GM23338 (cell line): ENCODE measurements around the gene SPRR1B. TPM values are rescaled to one million over a fixed set of nuclear protein-coding genes. Genes with fewer than 3 reads are reported as not detected.

Source experiments
- ATAC-seq: fragments of 200-7000 bp; cut with Tn5 transposase; 3 replicates; pipeline ENCODE4 v1.9.1; 2020
- DNase-seq: peaks from one replicate; pipeline ENCODE4 v3.0.0-alpha.2; 2015; ENCODE audit warnings: low spot score
- H2AFZ ChIP-seq: fragments of 200-600 bp; sonication (generic); 2 replicates; pipeline ENCODE4 v1.8.0; 2016; ENCODE audit warnings: antibody characterized with exemption, mild to moderate bottlenecking, moderate library complexity
- H3F3A ChIP-seq: fragments of 200-600 bp; sonication (generic); replicated peaks from 2 replicates; pipeline ENCODE4 v1.8.0; 2017; ENCODE audit warnings: antibody characterized with exemption, mixed run types, low read depth
- H3K27ac ChIP-seq: fragments of 200-600 bp; sonication (generic); 2 replicates; pipeline ENCODE4 v1.6.1; 2016; ENCODE audit warnings: low read depth
- H3K27me3 ChIP-seq: fragments of 200-600 bp; sonication (generic); 2 replicates; pipeline ENCODE4 v1.8.0; 2016; ENCODE audit warnings: mild to moderate bottlenecking, mixed run types, moderate library complexity; ENCODE audit not compliant: insufficient read depth
- H3K36me3 ChIP-seq: fragments of 200-600 bp; sonication (generic); 2 replicates; pipeline ENCODE4 v1.8.0; 2016; ENCODE audit warnings: mild to moderate bottlenecking; ENCODE audit not compliant: insufficient read depth
- H3K4me1 ChIP-seq: fragments of 200-600 bp; sonication (generic); 2 replicates; pipeline ENCODE4 v1.8.0; 2016; ENCODE audit warnings: mild to moderate bottlenecking, moderate library complexity; ENCODE audit not compliant: insufficient read depth
- H3K4me2 ChIP-seq: fragments of 200-600 bp; sonication (generic); 2 replicates; pipeline ENCODE4 v1.7.1; 2017; ENCODE audit warnings: mixed run types
- H3K4me3 ChIP-seq: fragments of 200-600 bp; sonication (generic); 2 replicates; pipeline ENCODE4 v1.6.1; 2016; ENCODE audit warnings: mixed run types
- H3K79me2 ChIP-seq: fragments of 200-600 bp; sonication (generic); replicated peaks from 2 replicates; pipeline ENCODE4 v1.8.0; 2017; ENCODE audit warnings: mild to moderate bottlenecking; ENCODE audit not compliant: insufficient read depth
- H3K9me2 ChIP-seq: fragments of 200-600 bp; sonication (generic); 2 replicates; pipeline ENCODE4 v1.8.0; 2017; ENCODE audit not compliant: insufficient read depth
- H4K20me1 ChIP-seq: fragments of 200-600 bp; sonication (generic); replicated peaks from 2 replicates; pipeline ENCODE4 v1.8.0; 2017; ENCODE audit warnings: mild to moderate bottlenecking; ENCODE audit not compliant: insufficient read depth
- H3K27ac Mint-ChIP-seq: 2 replicates; pipeline ENCODE4 v1.8.0; 2020; ENCODE audit warnings: inconsistent platforms, mild to moderate bottlenecking, moderate library complexity, mixed read lengths
- H3K27me3 Mint-ChIP-seq: 3 replicates; pipeline ENCODE4 v1.8.0; 2022; ENCODE audit warnings: low read depth, mild to moderate bottlenecking, moderate library complexity, mixed read lengths, inconsistent platforms; ENCODE audit not compliant: insufficient read depth, poor library complexity
- H3K36me3 Mint-ChIP-seq: 3 replicates; pipeline ENCODE4 v1.8.0; 2021; ENCODE audit warnings: low read depth, mild to moderate bottlenecking, inconsistent platforms, moderate library complexity, mixed read lengths
- H3K4me1 Mint-ChIP-seq: 3 replicates; pipeline ENCODE4 v1.8.0; 2020; ENCODE audit warnings: mild to moderate bottlenecking, inconsistent platforms, mixed read lengths
- H3K4me3 Mint-ChIP-seq: 3 replicates; pipeline ENCODE4 v1.8.0; 2021; ENCODE audit warnings: moderate library complexity, mild to moderate bottlenecking, inconsistent platforms, mixed read lengths
- H3K9me3 Mint-ChIP-seq: 3 replicates; pipeline ENCODE4 v1.8.0; 2020; ENCODE audit warnings: moderate library complexity, mild to moderate bottlenecking, inconsistent platforms, mixed read lengths
- JUNB ChIP-seq: IDR thresholded peaks from one replicate; pipeline ENCODE4 v1.6.1; 2016; ENCODE audit warnings: antibody characterized with exemption; ENCODE audit not compliant: unreplicated experiment
- ZNF114 ChIP-seq: fragments of 250-450 bp; sonication (Bioruptor Pico); IDR thresholded peaks from 2 replicates; pipeline ENCODE4 v1.5.0; 2020; ENCODE audit warnings: mild to moderate bottlenecking, moderate library complexity
- polyA plus RNA-seq: library from polyadenylated mRNA; unstranded; fragments of >200 nt; fragmentation: Nextera tagmentation; extraction: Ambion mirVana; gene quantifications from 2 replicates; pipeline ENCODE4 v1.2.1, GENCODE V29; 2016
- total RNA-seq: library from RNA; depleted of rRNA; stranded (reverse); fragments of >200 nt; shearing (Covaris generic); gene quantifications from 2 replicates; pipeline ENCODE4 v1.2.3, GENCODE V29; 2014
- TF ChIP-seq, protein P1 (sequence below): fragments of 250-450 bp; sonication (Bioruptor Pico); IDR thresholded peaks from 2 replicates; pipeline ENCODE4 v1.5.0; 2020; ENCODE audit warnings: mild to moderate bottlenecking, moderate library complexity
- TF ChIP-seq, protein P2 (sequence below): IDR thresholded peaks from one replicate; pipeline ENCODE4 v1.6.1; 2018; ENCODE audit warnings: antibody characterized with exemption; ENCODE audit not compliant: unreplicated experiment
- TF ChIP-seq, protein P3 (sequence below): IDR thresholded peaks from 2 replicates; pipeline ENCODE4 v1.6.1; 2016; ENCODE audit warnings: antibody characterized with exemption

Gene SPRR1B
- total and polyA plus RNA-seq, 2 experiments from 2014 or later = not detected

DNA sequence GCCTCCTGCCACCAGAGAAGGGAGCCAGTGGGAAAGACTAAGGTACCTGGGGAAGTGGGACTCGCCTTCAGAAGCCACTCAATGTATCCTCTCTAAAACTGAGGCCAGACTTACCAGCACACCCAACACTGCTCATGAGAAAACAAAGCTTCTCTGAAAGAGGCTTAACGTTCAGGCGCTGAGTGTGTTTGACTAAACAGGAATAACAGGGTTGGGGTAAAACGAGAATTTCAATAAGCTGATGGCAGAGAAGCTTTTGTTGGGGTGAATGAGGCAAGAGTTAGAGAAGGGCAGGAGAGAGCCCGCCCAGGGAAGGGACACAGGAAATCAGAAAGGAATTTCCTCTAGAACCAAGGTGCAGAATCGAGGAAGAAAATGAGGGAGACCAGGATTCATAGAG is 31.2 kb upstream of the SPRR1B start:
- no peaks in the 10 kb centered on the region; the same call in 1 of the 2 replicates for H3K4me1 ChIP-seq
- no peaks in the 10 kb centered on the region for H3K27me3 ChIP-seq
- no peak overlapping the region for H3K4me2 ChIP-seq
- peaks cover 11% of the 10 kb centered on the region; the same call in 2 of the 3 replicates for H3K4me1 Mint-ChIP-seq
- no peaks in the 10 kb centered on the region; the same call in 2 of the 3 replicates for H3K36me3 Mint-ChIP-seq
- TF ChIP-seq ZNF114 (CRISPR knock-in tag) (no peak), JUNB (no peak)
- TF ChIP-seq, protein P1, sequence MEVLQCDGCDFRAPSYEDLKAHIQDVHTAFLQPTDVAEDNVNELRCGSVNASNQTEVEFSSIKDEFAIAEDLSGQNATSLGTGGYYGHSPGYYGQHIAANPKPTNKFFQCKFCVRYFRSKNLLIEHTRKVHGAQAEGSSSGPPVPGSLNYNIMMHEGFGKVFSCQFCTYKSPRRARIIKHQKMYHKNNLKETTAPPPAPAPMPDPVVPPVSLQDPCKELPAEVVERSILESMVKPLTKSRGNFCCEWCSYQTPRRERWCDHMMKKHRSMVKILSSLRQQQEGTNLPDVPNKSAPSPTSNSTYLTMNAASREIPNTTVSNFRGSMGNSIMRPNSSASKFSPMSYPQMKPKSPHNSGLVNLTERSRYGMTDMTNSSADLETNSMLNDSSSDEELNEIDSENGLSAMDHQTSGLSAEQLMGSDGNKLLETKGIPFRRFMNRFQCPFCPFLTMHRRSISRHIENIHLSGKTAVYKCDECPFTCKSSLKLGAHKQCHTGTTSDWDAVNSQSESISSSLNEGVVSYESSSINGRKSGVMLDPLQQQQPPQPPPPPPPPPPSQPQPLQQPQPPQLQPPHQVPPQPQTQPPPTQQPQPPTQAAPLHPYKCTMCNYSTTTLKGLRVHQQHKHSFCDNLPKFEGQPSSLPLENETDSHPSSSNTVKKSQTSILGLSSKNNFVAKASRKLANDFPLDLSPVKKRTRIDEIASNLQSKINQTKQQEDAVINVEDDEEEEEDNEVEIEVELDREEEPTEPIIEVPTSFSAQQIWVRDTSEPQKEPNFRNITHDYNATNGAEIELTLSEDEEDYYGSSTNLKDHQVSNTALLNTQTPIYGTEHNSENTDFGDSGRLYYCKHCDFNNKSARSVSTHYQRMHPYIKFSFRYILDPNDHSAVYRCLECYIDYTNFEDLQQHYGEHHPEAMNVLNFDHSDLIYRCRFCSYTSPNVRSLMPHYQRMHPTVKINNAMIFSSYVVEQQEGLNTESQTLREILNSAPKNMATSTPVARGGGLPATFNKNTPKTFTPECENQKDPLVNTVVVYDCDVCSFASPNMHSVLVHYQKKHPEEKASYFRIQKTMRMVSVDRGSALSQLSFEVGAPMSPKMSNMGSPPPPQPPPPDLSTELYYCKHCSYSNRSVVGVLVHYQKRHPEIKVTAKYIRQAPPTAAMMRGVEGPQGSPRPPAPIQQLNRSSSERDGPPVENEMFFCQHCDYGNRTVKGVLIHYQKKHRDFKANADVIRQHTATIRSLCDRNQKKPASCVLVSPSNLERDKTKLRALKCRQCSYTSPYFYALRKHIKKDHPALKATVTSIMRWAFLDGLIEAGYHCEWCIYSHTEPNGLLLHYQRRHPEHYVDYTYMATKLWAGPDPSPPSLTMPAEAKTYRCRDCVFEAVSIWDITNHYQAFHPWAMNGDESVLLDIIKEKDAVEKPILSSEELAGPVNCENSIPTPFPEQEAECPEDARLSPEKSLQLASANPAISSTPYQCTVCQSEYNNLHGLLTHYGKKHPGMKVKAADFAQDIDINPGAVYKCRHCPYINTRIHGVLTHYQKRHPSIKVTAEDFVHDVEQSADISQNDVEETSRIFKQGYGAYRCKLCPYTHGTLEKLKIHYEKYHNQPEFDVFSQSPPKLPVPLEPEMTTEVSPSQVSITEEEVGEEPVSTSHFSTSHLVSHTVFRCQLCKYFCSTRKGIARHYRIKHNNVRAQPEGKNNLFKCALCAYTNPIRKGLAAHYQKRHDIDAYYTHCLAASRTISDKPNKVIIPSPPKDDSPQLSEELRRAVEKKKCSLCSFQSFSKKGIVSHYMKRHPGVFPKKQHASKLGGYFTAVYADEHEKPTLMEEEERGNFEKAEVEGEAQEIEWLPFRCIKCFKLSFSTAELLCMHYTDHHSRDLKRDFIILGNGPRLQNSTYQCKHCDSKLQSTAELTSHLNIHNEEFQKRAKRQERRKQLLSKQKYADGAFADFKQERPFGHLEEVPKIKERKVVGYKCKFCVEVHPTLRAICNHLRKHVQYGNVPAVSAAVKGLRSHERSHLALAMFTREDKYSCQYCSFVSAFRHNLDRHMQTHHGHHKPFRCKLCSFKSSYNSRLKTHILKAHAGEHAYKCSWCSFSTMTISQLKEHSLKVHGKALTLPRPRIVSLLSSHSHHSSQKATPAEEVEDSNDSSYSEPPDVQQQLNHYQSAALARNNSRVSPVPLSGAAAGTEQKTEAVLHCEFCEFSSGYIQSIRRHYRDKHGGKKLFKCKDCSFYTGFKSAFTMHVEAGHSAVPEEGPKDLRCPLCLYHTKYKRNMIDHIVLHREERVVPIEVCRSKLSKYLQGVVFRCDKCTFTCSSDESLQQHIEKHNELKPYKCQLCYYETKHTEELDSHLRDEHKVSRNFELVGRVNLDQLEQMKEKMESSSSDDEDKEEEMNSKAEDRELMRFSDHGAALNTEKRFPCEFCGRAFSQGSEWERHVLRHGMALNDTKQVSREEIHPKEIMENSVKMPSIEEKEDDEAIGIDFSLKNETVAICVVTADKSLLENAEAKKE (CRISPR knock-in tag) = no peak
- TF ChIP-seq, protein P2, sequence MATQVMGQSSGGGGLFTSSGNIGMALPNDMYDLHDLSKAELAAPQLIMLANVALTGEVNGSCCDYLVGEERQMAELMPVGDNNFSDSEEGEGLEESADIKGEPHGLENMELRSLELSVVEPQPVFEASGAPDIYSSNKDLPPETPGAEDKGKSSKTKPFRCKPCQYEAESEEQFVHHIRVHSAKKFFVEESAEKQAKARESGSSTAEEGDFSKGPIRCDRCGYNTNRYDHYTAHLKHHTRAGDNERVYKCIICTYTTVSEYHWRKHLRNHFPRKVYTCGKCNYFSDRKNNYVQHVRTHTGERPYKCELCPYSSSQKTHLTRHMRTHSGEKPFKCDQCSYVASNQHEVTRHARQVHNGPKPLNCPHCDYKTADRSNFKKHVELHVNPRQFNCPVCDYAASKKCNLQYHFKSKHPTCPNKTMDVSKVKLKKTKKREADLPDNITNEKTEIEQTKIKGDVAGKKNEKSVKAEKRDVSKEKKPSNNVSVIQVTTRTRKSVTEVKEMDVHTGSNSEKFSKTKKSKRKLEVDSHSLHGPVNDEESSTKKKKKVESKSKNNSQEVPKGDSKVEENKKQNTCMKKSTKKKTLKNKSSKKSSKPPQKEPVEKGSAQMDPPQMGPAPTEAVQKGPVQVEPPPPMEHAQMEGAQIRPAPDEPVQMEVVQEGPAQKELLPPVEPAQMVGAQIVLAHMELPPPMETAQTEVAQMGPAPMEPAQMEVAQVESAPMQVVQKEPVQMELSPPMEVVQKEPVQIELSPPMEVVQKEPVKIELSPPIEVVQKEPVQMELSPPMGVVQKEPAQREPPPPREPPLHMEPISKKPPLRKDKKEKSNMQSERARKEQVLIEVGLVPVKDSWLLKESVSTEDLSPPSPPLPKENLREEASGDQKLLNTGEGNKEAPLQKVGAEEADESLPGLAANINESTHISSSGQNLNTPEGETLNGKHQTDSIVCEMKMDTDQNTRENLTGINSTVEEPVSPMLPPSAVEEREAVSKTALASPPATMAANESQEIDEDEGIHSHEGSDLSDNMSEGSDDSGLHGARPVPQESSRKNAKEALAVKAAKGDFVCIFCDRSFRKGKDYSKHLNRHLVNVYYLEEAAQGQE = no peak
- TF ChIP-seq, protein P3, sequence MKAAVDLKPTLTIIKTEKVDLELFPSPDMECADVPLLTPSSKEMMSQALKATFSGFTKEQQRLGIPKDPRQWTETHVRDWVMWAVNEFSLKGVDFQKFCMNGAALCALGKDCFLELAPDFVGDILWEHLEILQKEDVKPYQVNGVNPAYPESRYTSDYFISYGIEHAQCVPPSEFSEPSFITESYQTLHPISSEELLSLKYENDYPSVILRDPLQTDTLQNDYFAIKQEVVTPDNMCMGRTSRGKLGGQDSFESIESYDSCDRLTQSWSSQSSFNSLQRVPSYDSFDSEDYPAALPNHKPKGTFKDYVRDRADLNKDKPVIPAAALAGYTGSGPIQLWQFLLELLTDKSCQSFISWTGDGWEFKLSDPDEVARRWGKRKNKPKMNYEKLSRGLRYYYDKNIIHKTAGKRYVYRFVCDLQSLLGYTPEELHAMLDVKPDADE = no peak
- H2AFZ ChIP-seq = no peak overlapping the region; the same call in 1 of the 2 replicates
- H3K79me2 ChIP-seq = no peaks in the 10 kb centered on the region
- DNase-seq (no peak), ATAC-seq (no peak)
- no peaks in the 10 kb centered on the region for H3F3A ChIP-seq
- H3K4me3 Mint-ChIP-seq = no peak overlapping the region
- no peaks in the 10 kb centered on the region for H3K36me3 ChIP-seq
- no peak overlapping the region for H3K27ac ChIP-seq
- no peak overlapping the region for H3K4me3 ChIP-seq
- peaks cover 4% of the 10 kb centered on the region; the same call in 2 of the 3 replicates for H3K9me3 Mint-ChIP-seq
- no peaks in the 10 kb centered on the region for H3K9me2 ChIP-seq
- H3K27me3 Mint-ChIP-seq = peaks cover 2% of the 10 kb centered on the region
- H4K20me1 ChIP-seq = no peaks in the 10 kb centered on the region
- no peak overlapping the region for H3K27ac Mint-ChIP-seq
